ENCODE data around the gene LRRC74B. TPM values are rescaled to one million over a fixed set of nuclear protein-coding genes. Genes with fewer than 3 reads are reported as not detected.

Gene LRRC74B
- polyA plus RNA-seq, 1 of the 3 experiments (the other 2 are of a cell fraction): 0.03 TPM

- Histone ChIP-seq H3K36me3 (replicated peaks in 1 of 2; ENCODE audit: control insufficient read depth in 1 of 2, insufficient read depth in 2 of 2, low read length in 1 of 2) (no peaks in the 10 kb centered on the region), H3K4me2 (no peak overlapping the region), H3K9me3 (no peaks in the 10 kb centered on the region), H4K20me1 (ENCODE audit: insufficient read depth) (no peaks in the 10 kb centered on the region), H3K79me2 (ENCODE audit: insufficient read depth) (peaks cover 7% of the 10 kb centered on the region; the same call in 1 of the 2 replicates), H3K9me2 (no peaks in the 10 kb centered on the region), H3F3A (replicated peaks; ENCODE audit: insufficient read depth) (peaks cover 5% of the 10 kb centered on the region), H3K4me1 (ENCODE audit: control insufficient read depth in 1 of 2, insufficient read depth in 2 of 2, low read depth in 1 of 2, low read length in 1 of 2) (peaks cover 15 to 49% of the 10 kb centered on the region in 2 experiments; a peak in 3 of 4 replicates), H3K9ac (no peak overlapping the region), H3K27me3 (ENCODE audit: insufficient read depth) (no peaks in the 10 kb centered on the region), H3K27ac (ENCODE audit: low read depth in 2 of 2, low read length in 1 of 2) (peak overlapping the region in 1 of 2 experiments; percentile 30; a peak in 1 of 4 replicates), H2AFZ (ENCODE audit: low read depth) (no peak overlapping the region), H3K4me3 (ENCODE audit: low read depth in 2 of 2, low read length in 1 of 2) (no peak overlapping the region)
- WGBS (ENCODE audit: low lambda C conversion rate): 87% methylated on average over 12 of the region's 13 CpGs
- TF ChIP-seq FOXJ3 (CRISPR knock-in tag; IDR thresholded peaks at IDR 0.05): no peak
- TF ChIP-seq FOXM1 (IDR thresholded peaks at IDR 0.05; ENCODE audit: low read depth): no peak
- TF ChIP-seq POLR2AphosphoS5 (IDR thresholded peaks at IDR 0.05; ENCODE audit: low read depth, low read length): no peak
- TF ChIP-seq RCOR1 (IDR thresholded peaks at IDR 0.05; ENCODE audit: low read length): no peak
- TF ChIP-seq NFIC (IDR thresholded peaks at IDR 0.05; ENCODE audit: borderline replicate concordance): no peak
- TF ChIP-seq ELF1 (IDR thresholded peaks at IDR 0.05): no peak
- no peak for TF ChIP-seq TCF12 (IDR thresholded peaks at IDR 0.05)
- TF ChIP-seq IRF3 (IDR thresholded peaks at IDR 0.05; ENCODE audit: low read depth, low read length): no peak
- TF ChIP-seq FOSL2 (IDR thresholded peaks at IDR 0.05; ENCODE audit: borderline replicate concordance, low read depth): no peak
- TF ChIP-seq NRF1 (IDR thresholded peaks at IDR 0.05; ENCODE audit: low read depth, low read length): no peak
- no peak for TF ChIP-seq CTCF (IDR thresholded peaks at IDR 0.05)
- no peak for TF ChIP-seq TAF1 (IDR thresholded peaks at IDR 0.05; ENCODE audit: borderline replicate concordance, low read depth, low read length)
- no peak for TF ChIP-seq SMC3 (IDR thresholded peaks at IDR 0.05; ENCODE audit: low read depth, low read length)
- no peak for TF ChIP-seq PBX3 (IDR thresholded peaks at IDR 0.05)
- TF ChIP-seq YY1 (IDR thresholded peaks at IDR 0.05; ENCODE audit: low read depth): no peak
- TF ChIP-seq GABPA (IDR thresholded peaks at IDR 0.05; ENCODE audit: low read depth): no peak
- CTCF ChIA-PET: interaction anchor here (0.6 to 1.1 kb wide), 2 partner anchors 25 to 31 kb away, joined by 3 read pairs; no protein-coding TSS in a partner anchor
- peak; percentile 16 for DNase-seq
- POLR2A ChIA-PET: no interaction called here
Observed at GRCh38 chr22:21016644-21017420, 28.9 kb upstream of the LRRC74B start.

Data from SK-N-SH (cell line).